Measurements from ENCODE around the gene PIGM.

PIGM gene

GRCh38 chr1:160031365-160032164 is at the start of gene PIGM:
PIGM (minus strand) TSS chr1:160031990; CDS start chr1:160031739, 251 bp downstream.
- DNase-seq (ENCODE audit: low spot score): peak; percentile 90

GRCh38 chr1:160081261-160081936 is 49.6 kb upstream of the PIGM start, which contains the start of gene KCNJ9:
KCNJ9 (plus strand) TSS chr1:160081538; CDS start chr1:160084031, 2,493 bp downstream.
- no peak for DNase-seq (ENCODE audit: low spot score)

GRCh38 chr1:160080381-160081100 is 48.8 kb upstream of the PIGM start:
- no peak for DNase-seq (ENCODE audit: low spot score)

GRCh38 chr1:160079448-160079847 is 47.7 kb upstream of the PIGM start:
- no peak for DNase-seq (ENCODE audit: low spot score)

- DNase-seq (ENCODE audit: low spot score): peak; percentile 60
Observed at GRCh38 chr1:160078512-160079195, 46.9 kb upstream of the PIGM start.

GRCh38 chr1:160077486-160077885 is 45.7 kb upstream of the PIGM start:
- no peak for DNase-seq (ENCODE audit: low spot score)

- DNase-seq (ENCODE audit: low spot score): no peak
Observed at GRCh38 chr1:160076295-160076694, 44.5 kb upstream of the PIGM start.

- no peak for DNase-seq (ENCODE audit: low spot score)
Observed at GRCh38 chr1:160075836-160076235, 44.0 kb upstream of the PIGM start.

- DNase-seq (ENCODE audit: low spot score): no peak
Observed at GRCh38 chr1:160074865-160075264, 43.1 kb upstream of the PIGM start.

GRCh38 chr1:160071289-160071688 is 39.5 kb upstream of the PIGM start:
- no peak for DNase-seq (ENCODE audit: low spot score)

GRCh38 chr1:160070243-160071163 is 38.7 kb upstream of the PIGM start:
- no peak for DNase-seq (ENCODE audit: low spot score)

GRCh38 chr1:160069460-160070231 is 37.9 kb upstream of the PIGM start, which contains the start of gene KCNJ10:
KCNJ10 (minus strand) TSS chr1:160070160; CDS start chr1:160042532, 27,628 bp downstream.
- no peak for DNase-seq (ENCODE audit: low spot score)

GRCh38 chr1:160068225-160068624 is 36.4 kb upstream of the PIGM start:
- no peak for DNase-seq (ENCODE audit: low spot score)

GRCh38 chr1:160066829-160067745 is 35.3 kb upstream of the PIGM start:
- no peak for DNase-seq (ENCODE audit: low spot score)

- DNase-seq (ENCODE audit: low spot score): no peak
Observed at GRCh38 chr1:160064746-160065145, 33.0 kb upstream of the PIGM start.

- no peak for DNase-seq (ENCODE audit: low spot score)
Observed at GRCh38 chr1:160064164-160064563, 32.4 kb upstream of the PIGM start.

- DNase-seq (ENCODE audit: low spot score): no peak
Observed at GRCh38 chr1:160063176-160063575, 31.4 kb upstream of the PIGM start.

GRCh38 chr1:160062230-160062532 is 30.4 kb upstream of the PIGM start:
- DNase-seq (ENCODE audit: low spot score): no peak

All from hematopoietic multipotent progenitor cell treated with erythropoietin and hydrocortisone succinate and interleukin-3 and kit ligand, for 15 days (in vitro differentiated cells).